GM23338 (cell line): ENCODE measurements around the gene GPC5. TPM values are rescaled to one million over a fixed set of nuclear protein-coding genes. Genes with fewer than 3 reads are reported as not detected.

ENCODE experiments used
- ATAC-seq: fragments of 200-7000 bp; cut with Tn5 transposase; 3 replicates; pipeline ENCODE4 v1.9.1; 2020
- DNase-seq: peaks from one replicate; pipeline ENCODE4 v3.0.0-alpha.2; 2015; ENCODE audit warnings: low spot score
- H2AFZ ChIP-seq: fragments of 200-600 bp; sonication (generic); 2 replicates; pipeline ENCODE4 v1.8.0; 2016; ENCODE audit warnings: antibody characterized with exemption, mild to moderate bottlenecking, moderate library complexity
- H3F3A ChIP-seq: fragments of 200-600 bp; sonication (generic); replicated peaks from 2 replicates; pipeline ENCODE4 v1.8.0; 2017; ENCODE audit warnings: antibody characterized with exemption, mixed run types, low read depth
- H3K27ac ChIP-seq: fragments of 200-600 bp; sonication (generic); 2 replicates; pipeline ENCODE4 v1.6.1; 2016; ENCODE audit warnings: low read depth
- H3K27me3 ChIP-seq: fragments of 200-600 bp; sonication (generic); 2 replicates; pipeline ENCODE4 v1.8.0; 2016; ENCODE audit warnings: mild to moderate bottlenecking, mixed run types, moderate library complexity; ENCODE audit not compliant: insufficient read depth
- H3K36me3 ChIP-seq: fragments of 200-600 bp; sonication (generic); 2 replicates; pipeline ENCODE4 v1.8.0; 2016; ENCODE audit warnings: mild to moderate bottlenecking; ENCODE audit not compliant: insufficient read depth
- H3K4me1 ChIP-seq: fragments of 200-600 bp; sonication (generic); 2 replicates; pipeline ENCODE4 v1.8.0; 2016; ENCODE audit warnings: mild to moderate bottlenecking, moderate library complexity; ENCODE audit not compliant: insufficient read depth
- H3K4me2 ChIP-seq: fragments of 200-600 bp; sonication (generic); 2 replicates; pipeline ENCODE4 v1.7.1; 2017; ENCODE audit warnings: mixed run types
- H3K4me3 ChIP-seq: fragments of 200-600 bp; sonication (generic); 2 replicates; pipeline ENCODE4 v1.6.1; 2016; ENCODE audit warnings: mixed run types
- H3K79me2 ChIP-seq: fragments of 200-600 bp; sonication (generic); replicated peaks from 2 replicates; pipeline ENCODE4 v1.8.0; 2017; ENCODE audit warnings: mild to moderate bottlenecking; ENCODE audit not compliant: insufficient read depth
- H3K9me2 ChIP-seq: fragments of 200-600 bp; sonication (generic); 2 replicates; pipeline ENCODE4 v1.8.0; 2017; ENCODE audit not compliant: insufficient read depth
- H4K20me1 ChIP-seq: fragments of 200-600 bp; sonication (generic); replicated peaks from 2 replicates; pipeline ENCODE4 v1.8.0; 2017; ENCODE audit warnings: mild to moderate bottlenecking; ENCODE audit not compliant: insufficient read depth
- H3K27ac Mint-ChIP-seq: 2 replicates; pipeline ENCODE4 v1.8.0; 2020; ENCODE audit warnings: inconsistent platforms, mild to moderate bottlenecking, moderate library complexity, mixed read lengths
- H3K27me3 Mint-ChIP-seq: 3 replicates; pipeline ENCODE4 v1.8.0; 2022; ENCODE audit warnings: low read depth, mild to moderate bottlenecking, moderate library complexity, mixed read lengths, inconsistent platforms; ENCODE audit not compliant: insufficient read depth, poor library complexity
- H3K36me3 Mint-ChIP-seq: 3 replicates; pipeline ENCODE4 v1.8.0; 2021; ENCODE audit warnings: low read depth, mild to moderate bottlenecking, inconsistent platforms, moderate library complexity, mixed read lengths
- H3K4me1 Mint-ChIP-seq: 3 replicates; pipeline ENCODE4 v1.8.0; 2020; ENCODE audit warnings: mild to moderate bottlenecking, inconsistent platforms, mixed read lengths
- H3K4me3 Mint-ChIP-seq: 3 replicates; pipeline ENCODE4 v1.8.0; 2021; ENCODE audit warnings: moderate library complexity, mild to moderate bottlenecking, inconsistent platforms, mixed read lengths
- H3K9me3 Mint-ChIP-seq: 3 replicates; pipeline ENCODE4 v1.8.0; 2020; ENCODE audit warnings: moderate library complexity, mild to moderate bottlenecking, inconsistent platforms, mixed read lengths
- CREB1 ChIP-seq: fragments of 250-450 bp; sonication (Bioruptor Pico); IDR thresholded peaks from 2 replicates; pipeline ENCODE4 v1.5.0; 2020; ENCODE audit warnings: low read depth, mild to moderate bottlenecking, moderate library complexity
- EZH2 ChIP-seq: fragments of 200-600 bp; sonication (generic); IDR thresholded peaks from one replicate; pipeline ENCODE4 v1.8.0; 2017; ENCODE audit warnings: antibody characterized with exemption, mild to moderate bottlenecking, low read depth; ENCODE audit not compliant: unreplicated experiment
- JUNB ChIP-seq: IDR thresholded peaks from one replicate; pipeline ENCODE4 v1.6.1; 2016; ENCODE audit warnings: antibody characterized with exemption; ENCODE audit not compliant: unreplicated experiment
- NANOG ChIP-seq: IDR thresholded peaks from 2 replicates; pipeline ENCODE4 v1.6.1; 2016; ENCODE audit warnings: antibody characterized with exemption, borderline replicate concordance
- POLR2AphosphoS5 ChIP-seq: IDR thresholded peaks from 2 replicates; pipeline ENCODE4 v1.6.1; 2016; ENCODE audit warnings: antibody characterized with exemption, low read depth
- STAT1 ChIP-seq: IDR thresholded peaks from one replicate; pipeline ENCODE4 v1.6.1; 2016; ENCODE audit warnings: antibody characterized with exemption; ENCODE audit not compliant: unreplicated experiment
- ZNF331 ChIP-seq: fragments of 250-450 bp; sonication (Bioruptor Pico); IDR thresholded peaks from 2 replicates; pipeline ENCODE4 v1.5.0; 2020; ENCODE audit warnings: low read depth, mild to moderate bottlenecking, moderate library complexity
- polyA plus RNA-seq: library from polyadenylated mRNA; unstranded; fragments of >200 nt; fragmentation: Nextera tagmentation; extraction: Ambion mirVana; gene quantifications from 2 replicates; pipeline ENCODE4 v1.2.1, GENCODE V29; 2016
- total RNA-seq: library from RNA; depleted of rRNA; stranded (reverse); fragments of >200 nt; shearing (Covaris generic); gene quantifications from 2 replicates; pipeline ENCODE4 v1.2.3, GENCODE V29; 2014
- TF ChIP-seq, protein P1 (sequence below), 2 experiments: fragments of 200-600 bp in 1 of 2; sonication (generic) in 1 of 2; conservative IDR thresholded peaks; 2 replicates each; pipeline versions ENCODE4 v1.5.1 to v1.6.1; 2016 to 2017; ENCODE audit warnings: antibody characterized with exemption in 2 of 2, low read depth in 2 of 2, mild to moderate bottlenecking in 2 of 2, moderate library complexity in 1 of 2
- TF ChIP-seq, protein P2 (sequence below): IDR thresholded peaks from 2 replicates; pipeline ENCODE4 v1.6.1; 2016; ENCODE audit warnings: antibody characterized with exemption
- TF ChIP-seq, protein P3 (sequence below): IDR thresholded peaks from one replicate; pipeline ENCODE4 v1.6.1; 2018; ENCODE audit warnings: antibody characterized with exemption; ENCODE audit not compliant: unreplicated experiment
- TF ChIP-seq, protein P4 (sequence below): fragments of 250-450 bp; sonication (Bioruptor Pico); IDR thresholded peaks from 2 replicates; pipeline ENCODE4 v1.5.0; 2020; ENCODE audit warnings: mild to moderate bottlenecking, moderate library complexity

The GPC5 gene
- total and polyA plus RNA-seq, 2 experiments from 2014 or later = 0.95 to 1.1 TPM

DNA sequence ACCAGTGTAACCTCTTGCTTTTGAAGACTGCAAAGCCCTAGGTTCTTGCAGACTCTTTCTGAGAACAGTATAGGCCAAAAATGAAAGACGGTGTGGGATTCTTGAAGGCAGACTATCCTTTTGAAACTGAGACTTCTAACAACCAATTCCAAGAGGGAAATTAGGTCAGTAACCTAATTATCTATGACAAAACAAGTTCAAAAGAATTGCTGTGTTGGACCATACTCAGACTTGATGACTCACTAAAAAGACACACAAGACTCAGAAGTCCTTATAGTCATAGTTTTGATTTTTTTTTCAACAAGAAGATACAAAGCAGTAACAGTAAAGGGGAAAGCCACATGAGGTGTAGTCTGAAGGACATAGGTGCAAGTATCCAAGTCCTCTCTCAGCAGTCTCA, 1204.1 kb downstream of the GPC5 start (continued):
- TF ChIP-seq, protein P1, sequence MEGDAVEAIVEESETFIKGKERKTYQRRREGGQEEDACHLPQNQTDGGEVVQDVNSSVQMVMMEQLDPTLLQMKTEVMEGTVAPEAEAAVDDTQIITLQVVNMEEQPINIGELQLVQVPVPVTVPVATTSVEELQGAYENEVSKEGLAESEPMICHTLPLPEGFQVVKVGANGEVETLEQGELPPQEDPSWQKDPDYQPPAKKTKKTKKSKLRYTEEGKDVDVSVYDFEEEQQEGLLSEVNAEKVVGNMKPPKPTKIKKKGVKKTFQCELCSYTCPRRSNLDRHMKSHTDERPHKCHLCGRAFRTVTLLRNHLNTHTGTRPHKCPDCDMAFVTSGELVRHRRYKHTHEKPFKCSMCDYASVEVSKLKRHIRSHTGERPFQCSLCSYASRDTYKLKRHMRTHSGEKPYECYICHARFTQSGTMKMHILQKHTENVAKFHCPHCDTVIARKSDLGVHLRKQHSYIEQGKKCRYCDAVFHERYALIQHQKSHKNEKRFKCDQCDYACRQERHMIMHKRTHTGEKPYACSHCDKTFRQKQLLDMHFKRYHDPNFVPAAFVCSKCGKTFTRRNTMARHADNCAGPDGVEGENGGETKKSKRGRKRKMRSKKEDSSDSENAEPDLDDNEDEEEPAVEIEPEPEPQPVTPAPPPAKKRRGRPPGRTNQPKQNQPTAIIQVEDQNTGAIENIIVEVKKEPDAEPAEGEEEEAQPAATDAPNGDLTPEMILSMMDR (conservative IDR thresholded peaks at IDR 0.05; ENCODE audit: low read depth in 2 of 2) = no peak
- no peak for TF ChIP-seq JUNB

DNA sequence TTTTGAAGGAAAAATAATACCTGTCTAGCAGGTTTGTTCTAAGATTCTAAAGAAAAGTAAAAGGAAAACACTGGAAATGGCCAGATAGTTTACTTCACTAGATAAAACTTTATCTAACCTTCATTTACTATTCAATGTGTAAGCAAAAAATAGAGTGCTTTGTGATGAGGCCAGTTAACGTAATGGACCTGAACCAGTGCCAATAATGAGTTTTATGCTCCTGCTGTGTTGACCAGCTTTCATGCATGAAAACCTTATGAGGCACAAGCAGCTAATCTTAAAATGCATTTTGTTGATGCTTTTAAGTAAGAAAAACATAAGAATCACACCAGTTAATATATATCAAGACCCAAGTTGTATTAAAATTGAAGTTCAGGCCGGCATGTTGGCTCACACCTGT, 1211.0 kb downstream of the GPC5 start:
- no peaks in the 10 kb centered on the region for H3K27me3 ChIP-seq
- H3K4me3 ChIP-seq = no peak overlapping the region
- no peak overlapping the region for H2AFZ ChIP-seq
- Mint-ChIP-seq H3K27me3 (no peaks in the 10 kb centered on the region), H3K27ac (no peak overlapping the region), H3K4me3 (no peak overlapping the region), H3K4me1 (no peaks in the 10 kb centered on the region), H3K9me3 (no peaks in the 10 kb centered on the region), H3K36me3 (no peaks in the 10 kb centered on the region)
- no peaks in the 10 kb centered on the region for H3F3A ChIP-seq
- no peak overlapping the region for H3K4me2 ChIP-seq
- no peaks in the 10 kb centered on the region for H3K4me1 ChIP-seq
- H3K79me2 ChIP-seq = no peaks in the 10 kb centered on the region
- no peak for DNase-seq
- no peak for ATAC-seq
- H4K20me1 ChIP-seq = no peaks in the 10 kb centered on the region
- H3K9me2 ChIP-seq = no peaks in the 10 kb centered on the region
- no peak overlapping the region for H3K27ac ChIP-seq
- no peaks in the 10 kb centered on the region for H3K36me3 ChIP-seq
- TF ChIP-seq POLR2AphosphoS5 = no peak
- TF ChIP-seq, protein P2, sequence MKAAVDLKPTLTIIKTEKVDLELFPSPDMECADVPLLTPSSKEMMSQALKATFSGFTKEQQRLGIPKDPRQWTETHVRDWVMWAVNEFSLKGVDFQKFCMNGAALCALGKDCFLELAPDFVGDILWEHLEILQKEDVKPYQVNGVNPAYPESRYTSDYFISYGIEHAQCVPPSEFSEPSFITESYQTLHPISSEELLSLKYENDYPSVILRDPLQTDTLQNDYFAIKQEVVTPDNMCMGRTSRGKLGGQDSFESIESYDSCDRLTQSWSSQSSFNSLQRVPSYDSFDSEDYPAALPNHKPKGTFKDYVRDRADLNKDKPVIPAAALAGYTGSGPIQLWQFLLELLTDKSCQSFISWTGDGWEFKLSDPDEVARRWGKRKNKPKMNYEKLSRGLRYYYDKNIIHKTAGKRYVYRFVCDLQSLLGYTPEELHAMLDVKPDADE = no peak
- no peak for TF ChIP-seq NANOG
- TF ChIP-seq, protein P3, sequence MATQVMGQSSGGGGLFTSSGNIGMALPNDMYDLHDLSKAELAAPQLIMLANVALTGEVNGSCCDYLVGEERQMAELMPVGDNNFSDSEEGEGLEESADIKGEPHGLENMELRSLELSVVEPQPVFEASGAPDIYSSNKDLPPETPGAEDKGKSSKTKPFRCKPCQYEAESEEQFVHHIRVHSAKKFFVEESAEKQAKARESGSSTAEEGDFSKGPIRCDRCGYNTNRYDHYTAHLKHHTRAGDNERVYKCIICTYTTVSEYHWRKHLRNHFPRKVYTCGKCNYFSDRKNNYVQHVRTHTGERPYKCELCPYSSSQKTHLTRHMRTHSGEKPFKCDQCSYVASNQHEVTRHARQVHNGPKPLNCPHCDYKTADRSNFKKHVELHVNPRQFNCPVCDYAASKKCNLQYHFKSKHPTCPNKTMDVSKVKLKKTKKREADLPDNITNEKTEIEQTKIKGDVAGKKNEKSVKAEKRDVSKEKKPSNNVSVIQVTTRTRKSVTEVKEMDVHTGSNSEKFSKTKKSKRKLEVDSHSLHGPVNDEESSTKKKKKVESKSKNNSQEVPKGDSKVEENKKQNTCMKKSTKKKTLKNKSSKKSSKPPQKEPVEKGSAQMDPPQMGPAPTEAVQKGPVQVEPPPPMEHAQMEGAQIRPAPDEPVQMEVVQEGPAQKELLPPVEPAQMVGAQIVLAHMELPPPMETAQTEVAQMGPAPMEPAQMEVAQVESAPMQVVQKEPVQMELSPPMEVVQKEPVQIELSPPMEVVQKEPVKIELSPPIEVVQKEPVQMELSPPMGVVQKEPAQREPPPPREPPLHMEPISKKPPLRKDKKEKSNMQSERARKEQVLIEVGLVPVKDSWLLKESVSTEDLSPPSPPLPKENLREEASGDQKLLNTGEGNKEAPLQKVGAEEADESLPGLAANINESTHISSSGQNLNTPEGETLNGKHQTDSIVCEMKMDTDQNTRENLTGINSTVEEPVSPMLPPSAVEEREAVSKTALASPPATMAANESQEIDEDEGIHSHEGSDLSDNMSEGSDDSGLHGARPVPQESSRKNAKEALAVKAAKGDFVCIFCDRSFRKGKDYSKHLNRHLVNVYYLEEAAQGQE = no peak
- no peak for TF ChIP-seq STAT1
- no peak for TF ChIP-seq EZH2
- TF ChIP-seq ZNF331 (CRISPR knock-in tag) = no peak
- TF ChIP-seq, protein P1 (conservative IDR thresholded peaks at IDR 0.05; ENCODE audit: low read depth in 2 of 2) = no peak
- TF ChIP-seq, protein P4, sequence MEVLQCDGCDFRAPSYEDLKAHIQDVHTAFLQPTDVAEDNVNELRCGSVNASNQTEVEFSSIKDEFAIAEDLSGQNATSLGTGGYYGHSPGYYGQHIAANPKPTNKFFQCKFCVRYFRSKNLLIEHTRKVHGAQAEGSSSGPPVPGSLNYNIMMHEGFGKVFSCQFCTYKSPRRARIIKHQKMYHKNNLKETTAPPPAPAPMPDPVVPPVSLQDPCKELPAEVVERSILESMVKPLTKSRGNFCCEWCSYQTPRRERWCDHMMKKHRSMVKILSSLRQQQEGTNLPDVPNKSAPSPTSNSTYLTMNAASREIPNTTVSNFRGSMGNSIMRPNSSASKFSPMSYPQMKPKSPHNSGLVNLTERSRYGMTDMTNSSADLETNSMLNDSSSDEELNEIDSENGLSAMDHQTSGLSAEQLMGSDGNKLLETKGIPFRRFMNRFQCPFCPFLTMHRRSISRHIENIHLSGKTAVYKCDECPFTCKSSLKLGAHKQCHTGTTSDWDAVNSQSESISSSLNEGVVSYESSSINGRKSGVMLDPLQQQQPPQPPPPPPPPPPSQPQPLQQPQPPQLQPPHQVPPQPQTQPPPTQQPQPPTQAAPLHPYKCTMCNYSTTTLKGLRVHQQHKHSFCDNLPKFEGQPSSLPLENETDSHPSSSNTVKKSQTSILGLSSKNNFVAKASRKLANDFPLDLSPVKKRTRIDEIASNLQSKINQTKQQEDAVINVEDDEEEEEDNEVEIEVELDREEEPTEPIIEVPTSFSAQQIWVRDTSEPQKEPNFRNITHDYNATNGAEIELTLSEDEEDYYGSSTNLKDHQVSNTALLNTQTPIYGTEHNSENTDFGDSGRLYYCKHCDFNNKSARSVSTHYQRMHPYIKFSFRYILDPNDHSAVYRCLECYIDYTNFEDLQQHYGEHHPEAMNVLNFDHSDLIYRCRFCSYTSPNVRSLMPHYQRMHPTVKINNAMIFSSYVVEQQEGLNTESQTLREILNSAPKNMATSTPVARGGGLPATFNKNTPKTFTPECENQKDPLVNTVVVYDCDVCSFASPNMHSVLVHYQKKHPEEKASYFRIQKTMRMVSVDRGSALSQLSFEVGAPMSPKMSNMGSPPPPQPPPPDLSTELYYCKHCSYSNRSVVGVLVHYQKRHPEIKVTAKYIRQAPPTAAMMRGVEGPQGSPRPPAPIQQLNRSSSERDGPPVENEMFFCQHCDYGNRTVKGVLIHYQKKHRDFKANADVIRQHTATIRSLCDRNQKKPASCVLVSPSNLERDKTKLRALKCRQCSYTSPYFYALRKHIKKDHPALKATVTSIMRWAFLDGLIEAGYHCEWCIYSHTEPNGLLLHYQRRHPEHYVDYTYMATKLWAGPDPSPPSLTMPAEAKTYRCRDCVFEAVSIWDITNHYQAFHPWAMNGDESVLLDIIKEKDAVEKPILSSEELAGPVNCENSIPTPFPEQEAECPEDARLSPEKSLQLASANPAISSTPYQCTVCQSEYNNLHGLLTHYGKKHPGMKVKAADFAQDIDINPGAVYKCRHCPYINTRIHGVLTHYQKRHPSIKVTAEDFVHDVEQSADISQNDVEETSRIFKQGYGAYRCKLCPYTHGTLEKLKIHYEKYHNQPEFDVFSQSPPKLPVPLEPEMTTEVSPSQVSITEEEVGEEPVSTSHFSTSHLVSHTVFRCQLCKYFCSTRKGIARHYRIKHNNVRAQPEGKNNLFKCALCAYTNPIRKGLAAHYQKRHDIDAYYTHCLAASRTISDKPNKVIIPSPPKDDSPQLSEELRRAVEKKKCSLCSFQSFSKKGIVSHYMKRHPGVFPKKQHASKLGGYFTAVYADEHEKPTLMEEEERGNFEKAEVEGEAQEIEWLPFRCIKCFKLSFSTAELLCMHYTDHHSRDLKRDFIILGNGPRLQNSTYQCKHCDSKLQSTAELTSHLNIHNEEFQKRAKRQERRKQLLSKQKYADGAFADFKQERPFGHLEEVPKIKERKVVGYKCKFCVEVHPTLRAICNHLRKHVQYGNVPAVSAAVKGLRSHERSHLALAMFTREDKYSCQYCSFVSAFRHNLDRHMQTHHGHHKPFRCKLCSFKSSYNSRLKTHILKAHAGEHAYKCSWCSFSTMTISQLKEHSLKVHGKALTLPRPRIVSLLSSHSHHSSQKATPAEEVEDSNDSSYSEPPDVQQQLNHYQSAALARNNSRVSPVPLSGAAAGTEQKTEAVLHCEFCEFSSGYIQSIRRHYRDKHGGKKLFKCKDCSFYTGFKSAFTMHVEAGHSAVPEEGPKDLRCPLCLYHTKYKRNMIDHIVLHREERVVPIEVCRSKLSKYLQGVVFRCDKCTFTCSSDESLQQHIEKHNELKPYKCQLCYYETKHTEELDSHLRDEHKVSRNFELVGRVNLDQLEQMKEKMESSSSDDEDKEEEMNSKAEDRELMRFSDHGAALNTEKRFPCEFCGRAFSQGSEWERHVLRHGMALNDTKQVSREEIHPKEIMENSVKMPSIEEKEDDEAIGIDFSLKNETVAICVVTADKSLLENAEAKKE (CRISPR knock-in tag) = no peak
- TF ChIP-seq CREB1 (CRISPR knock-in tag) = no peak
